GM21515 (cell line): Measurements from ENCODE around the gene DPF1.

Experiments
- ATAC-seq: cut with Tn5 transposase; IDR thresholded peaks from one replicate; pipeline ENCODE4 v1.9.1; 2021; ENCODE audit not compliant: unreplicated experiment

The DPF1 gene

DNA sequence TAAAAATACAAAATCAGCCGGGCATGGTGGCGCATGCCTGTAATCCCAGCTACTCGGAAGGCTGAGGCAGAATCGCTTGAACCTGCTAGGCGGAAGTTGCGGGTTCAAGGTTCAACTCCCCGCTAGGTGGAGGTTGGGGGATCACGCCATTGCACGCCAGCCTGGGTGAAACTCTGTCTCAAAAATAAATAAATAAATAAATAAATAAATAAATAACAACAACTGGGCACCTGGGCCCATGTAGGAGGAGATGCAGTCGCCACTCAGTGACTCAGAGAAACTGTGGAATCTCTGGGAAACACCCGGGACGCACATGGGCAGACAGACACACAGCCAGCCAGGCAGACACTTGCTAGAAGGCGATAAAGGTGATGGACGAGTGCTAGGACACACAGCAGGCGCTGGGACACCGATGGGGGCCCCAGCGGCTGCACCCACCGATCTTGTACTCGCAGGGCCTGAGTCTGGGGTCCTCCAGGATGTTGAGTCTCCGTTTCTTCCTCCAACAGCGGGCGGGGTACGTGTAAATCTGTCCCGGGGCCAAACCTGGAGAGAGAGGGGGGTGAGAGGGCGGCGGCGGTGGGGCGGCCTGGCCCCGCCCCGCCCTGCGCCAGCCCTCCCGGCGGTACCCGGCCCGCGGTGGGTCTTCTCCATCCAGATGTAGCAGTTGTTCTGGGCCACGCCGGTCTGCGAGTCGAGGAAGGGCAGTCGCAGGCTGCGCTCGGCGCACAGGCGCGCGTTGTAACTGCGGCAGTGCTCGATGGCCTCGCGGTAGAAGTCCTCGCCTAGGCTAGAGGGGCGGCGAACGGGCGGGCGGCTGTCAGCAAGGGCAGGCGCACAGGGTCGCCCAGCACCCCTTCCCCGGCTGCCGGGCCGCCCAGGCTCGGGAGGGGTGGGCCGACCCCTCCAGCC is 1.8 kb downstream of the DPF1 start:
- ATAC-seq: no peak

DNA sequence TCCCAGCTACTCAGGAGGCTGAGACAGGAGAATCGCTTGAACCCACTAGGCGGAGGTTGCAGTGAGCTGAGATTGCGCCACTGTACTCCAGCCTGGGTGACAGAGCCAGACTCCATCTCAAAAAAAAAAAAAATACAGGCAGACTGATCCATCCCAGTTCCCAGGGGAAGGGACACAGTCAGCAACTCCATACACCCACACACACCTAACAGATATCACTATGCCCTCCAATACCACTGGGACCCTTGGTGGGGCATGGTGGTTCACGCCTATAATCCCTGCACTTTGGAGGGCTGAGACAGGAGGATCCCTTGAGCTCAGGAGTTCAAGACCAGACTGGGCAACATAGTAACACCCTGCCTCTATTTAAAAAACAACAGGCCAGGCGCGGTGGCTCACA is 2.6 kb downstream of the DPF1 start:
- ATAC-seq: no peak

DNA sequence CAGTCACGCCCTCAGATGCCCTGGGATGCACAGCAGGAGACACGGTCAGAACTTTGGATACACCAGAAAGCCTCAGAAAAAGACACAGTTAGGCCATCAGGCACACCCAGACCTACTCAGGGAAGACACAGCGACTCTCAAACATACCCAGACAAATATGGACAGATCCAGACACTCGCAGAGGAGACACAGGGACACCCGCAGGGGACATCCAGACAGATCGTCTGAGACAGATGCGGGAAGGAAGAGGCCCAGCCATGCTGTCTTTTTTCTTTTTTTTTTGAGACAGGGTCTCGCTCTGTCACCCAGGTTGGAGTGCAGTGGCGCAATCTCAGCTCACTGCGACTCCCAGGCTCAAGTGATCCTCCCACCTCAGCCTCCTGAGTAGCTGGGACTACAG is 4.8 kb downstream of the DPF1 start:
- no peak for ATAC-seq

DNA sequence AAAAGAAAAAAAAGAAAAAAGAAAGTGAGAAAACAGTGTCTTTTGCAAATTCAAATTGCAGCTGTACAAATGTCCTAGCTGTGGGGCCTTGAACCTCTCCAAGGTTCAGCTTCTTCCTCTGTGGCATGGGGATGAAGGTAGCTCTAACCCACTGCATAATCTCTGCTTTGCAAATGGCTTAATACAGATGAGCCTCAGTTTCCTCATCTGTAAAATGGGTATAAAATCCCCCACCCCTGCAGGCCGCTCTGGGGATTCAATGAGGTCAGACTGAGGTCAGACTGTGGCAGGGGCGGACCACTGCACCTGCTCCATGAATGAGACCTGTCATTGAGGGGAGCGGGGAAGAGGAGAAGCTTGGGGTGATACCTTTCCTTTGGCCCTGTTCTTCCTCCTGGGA is 5.8 kb downstream of the DPF1 start:
- ATAC-seq: no peak

DNA sequence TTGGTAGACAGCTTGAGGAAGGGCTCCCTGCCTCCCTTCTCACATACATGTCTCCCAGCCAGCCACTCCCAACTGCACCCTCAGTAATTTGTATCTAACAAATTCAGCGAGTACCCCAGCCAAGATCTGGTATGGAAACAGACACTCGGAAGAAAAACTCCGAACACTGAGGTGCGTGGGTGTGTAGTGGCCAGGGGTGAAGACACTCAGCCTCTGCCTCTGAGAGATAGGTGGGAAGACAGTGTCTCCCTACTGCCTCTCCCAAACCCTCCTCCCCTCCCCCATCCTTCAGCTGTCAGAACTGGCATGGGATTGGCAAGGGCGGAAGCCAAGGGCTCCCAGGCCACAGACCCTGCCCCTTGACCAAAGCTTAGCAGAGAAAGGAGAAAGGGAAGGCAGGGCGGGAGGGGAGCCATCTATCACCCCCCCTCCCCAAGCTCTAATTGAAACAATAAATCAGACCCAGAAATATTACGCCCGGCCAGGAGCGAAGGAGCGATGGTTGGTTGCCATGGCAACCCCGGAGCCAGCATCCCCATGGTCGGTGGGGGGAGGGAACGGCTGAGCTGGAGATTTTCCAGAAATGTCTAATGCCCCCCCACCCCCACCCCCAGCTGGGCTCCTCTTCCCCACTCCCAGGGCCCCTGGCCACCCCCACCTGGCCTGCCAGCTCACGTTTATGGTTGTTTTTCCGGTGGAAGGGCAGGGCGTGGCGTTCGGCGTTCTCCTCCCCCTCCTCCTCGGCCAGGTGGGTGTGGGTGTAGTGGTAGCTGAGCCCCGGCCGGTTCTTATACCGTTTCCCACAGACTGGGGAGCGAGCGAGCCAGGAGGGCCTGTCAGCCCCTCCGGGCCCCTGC is 7.0 kb downstream of the DPF1 start:
- ATAC-seq: no peak

DNA sequence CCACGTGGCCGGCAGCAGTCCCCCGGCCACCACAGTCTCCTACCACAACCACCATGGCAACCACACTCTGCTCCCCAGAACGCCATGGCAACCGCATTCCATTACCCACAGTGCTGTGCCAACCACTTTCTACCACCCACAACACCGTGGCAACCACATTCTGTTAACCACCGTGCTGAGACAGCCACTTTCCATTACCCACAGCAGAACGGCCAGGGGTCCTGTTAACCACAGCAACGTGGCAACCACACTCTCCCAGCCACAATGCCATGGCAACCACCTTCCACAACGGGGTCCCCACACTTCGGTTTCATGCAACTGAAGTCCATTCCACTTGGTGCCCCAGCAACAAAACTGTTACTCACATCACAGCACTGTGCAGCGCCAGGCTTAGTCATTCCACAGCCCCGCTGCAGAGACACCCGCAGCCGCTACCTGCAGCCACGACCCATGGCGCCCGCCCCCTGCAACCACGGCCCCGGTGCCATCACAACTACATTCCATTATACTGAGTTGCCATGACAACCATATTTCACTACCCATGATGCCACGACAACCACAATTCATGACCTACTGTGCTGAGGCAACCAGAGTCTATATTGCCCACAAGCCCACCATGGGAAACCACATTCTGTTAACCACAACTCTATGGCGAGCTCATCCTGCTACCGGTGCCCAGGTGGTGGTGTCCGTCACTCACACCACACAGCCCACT is 10.0 kb downstream of the DPF1 start:
- no peak for ATAC-seq

DNA sequence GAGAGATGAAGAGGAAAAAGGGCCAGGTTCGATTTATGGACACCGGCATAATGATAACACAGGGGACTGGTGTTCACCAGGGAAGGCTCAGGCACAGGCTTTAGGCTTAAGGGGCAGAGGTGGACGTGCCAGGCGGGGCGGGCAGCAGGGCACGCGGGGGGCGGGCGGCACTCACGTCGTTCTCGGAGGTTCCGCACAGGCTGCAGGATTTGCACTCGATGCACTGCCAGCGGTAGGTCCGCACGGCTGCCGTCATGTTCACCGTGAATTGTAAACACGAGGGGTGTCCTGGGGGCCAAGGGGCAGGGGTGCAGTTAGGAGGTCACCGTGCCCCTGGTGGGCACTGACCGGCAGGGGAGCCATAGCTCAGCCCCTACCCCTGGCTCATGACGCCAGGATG is 10.6 kb downstream of the DPF1 start:
- no peak for ATAC-seq

DNA sequence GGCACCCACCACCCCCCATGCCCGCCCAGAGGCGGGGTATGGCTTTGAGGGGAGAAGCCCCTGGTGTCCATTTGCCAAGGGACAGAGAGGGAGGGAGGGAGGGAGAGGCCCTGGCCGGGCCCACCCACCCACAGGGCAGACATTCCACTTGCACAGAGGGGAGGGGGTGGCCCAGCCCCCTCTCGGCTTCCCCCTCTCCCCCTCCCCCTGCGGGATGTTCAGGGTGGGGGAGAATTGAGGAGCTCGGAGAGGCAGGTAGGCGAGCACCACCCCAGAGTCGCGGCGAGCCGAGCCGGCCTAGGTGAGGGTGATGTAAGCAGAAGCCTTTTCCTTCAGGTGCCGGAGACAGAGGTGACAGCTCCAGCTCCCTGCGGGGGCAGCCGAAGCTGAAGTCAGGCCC is 12.3 kb downstream of the DPF1 start:
- no peak for ATAC-seq

DNA sequence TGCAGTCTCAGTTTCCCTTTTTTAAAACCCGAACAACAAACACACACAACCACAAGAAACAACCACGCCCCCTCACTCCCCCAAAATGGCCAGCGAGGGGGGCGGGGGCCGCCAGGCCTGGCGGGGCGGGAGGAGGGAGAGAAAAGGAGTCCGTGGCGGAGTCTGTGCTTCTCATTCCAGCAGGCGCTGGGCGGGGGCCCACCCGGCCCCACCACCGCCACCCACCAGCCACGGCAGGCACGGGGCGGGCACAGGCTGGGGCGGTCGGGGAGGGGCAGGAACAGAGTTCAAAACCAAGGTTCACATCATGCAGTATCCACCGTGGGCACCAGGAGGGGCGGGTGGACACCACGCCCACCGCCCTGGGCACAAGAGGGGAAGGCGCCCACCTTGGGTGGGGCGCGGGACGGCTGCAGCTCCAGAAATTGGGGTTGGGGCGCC is 12.9 kb downstream of the DPF1 start:
- ATAC-seq: no peak

DNA sequence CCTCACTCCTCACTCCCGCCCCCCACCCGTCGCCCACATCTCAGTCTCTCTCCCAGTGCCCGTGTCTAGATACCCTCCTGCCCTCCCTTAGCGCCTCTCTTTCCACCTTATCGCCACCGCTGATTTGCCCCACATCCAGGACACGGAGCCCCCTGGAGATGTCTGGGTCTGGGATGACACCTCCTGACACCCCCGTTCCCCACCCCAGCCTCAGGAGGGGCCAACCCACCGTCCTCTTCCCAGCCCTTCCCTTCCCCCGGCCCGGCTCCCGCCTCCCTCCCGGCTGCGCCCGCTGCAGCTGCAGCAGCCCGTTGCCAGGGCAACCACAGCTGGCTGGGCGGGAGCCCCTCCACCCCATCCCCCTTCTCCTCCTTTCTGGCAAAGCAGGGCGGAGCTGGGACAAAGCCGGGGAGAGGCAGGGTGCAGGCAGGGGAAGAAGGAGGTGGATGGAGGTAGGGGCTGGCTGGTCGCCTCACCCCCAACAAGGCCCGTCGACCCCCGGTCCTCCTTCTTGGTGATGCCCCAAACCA is 13.5 kb downstream of the DPF1 start:
- no peak for ATAC-seq

DNA sequence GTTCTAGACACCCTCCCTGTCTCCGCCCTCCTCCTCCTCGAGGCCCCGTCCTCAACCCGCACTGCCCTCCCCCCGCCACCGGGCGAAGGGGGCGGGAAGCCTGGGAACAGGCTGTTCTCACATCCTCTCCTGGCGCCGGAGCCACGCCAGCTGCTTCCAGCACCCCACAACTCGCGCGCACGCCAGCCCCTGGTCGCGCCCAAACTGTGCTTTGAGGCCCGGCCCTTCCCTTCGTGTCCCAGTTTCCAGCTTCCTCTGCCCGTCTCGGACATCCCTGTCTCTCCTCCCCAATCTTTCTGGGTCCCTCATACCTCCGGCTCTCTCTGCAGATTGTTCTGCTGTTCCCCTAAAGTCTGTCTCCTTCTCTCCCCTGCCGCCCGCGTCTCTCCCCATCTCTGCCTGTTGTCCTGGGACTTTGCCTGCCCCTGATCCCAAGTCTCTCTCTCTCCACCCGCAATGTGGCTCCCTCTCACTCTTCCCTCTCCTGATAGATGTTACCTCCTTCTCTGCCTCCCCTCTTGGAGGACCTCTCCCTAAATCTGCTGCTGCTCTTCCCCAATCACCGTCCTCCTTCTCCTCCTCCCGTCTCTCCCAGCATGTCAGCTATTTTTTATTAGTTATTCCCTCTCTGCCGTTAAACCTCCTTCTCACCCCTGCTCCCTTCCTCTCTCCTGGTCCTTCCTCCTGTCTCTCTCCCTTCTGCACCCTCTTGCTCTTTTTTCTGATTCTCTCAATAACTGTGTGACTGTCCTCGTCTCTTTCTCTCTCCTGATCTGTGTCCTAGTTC is 14.2 kb downstream of the DPF1 start:
- no peak for ATAC-seq

DNA sequence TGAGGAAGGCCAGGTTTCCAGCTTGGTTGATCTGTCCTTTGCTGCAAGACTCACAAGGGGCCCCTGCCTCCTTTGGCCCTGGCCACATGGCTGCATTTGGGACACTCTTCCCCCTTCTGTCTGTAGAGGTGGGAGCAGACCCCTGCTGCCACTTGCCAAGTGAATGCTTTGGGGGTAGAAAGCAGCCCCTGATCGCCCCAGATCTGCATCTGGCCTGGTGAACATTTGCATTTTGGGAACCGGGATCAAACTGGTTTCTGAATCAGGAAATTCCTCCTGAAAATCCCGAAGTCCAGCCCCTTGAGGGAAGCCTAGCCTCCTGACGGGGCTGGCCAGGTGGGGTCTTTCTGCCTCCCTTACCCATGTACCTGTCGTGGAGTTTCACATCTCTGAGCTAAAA is 14.9 kb downstream of the DPF1 start:
- ATAC-seq: no peak

DNA sequence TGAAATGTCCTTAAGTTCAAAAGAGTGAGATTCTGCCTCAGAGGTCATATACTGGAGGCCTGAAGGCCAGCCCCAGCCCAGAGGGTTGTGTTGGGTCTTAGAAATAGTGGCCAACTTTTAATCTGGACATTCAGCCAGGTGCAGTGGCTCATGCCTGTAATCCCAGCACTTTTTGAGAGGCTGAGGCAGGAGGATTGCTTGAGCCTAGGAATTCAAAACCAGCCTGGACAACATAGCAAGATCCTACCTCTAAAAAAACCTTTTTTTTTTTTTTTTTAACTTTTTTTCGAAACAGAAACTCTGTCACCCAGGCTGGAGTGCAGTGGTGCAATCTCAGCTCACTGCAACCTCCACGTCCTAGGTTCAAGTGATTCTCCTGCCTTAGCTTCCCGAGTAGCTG is 15.5 kb downstream of the DPF1 start:
- no peak for ATAC-seq

DNA sequence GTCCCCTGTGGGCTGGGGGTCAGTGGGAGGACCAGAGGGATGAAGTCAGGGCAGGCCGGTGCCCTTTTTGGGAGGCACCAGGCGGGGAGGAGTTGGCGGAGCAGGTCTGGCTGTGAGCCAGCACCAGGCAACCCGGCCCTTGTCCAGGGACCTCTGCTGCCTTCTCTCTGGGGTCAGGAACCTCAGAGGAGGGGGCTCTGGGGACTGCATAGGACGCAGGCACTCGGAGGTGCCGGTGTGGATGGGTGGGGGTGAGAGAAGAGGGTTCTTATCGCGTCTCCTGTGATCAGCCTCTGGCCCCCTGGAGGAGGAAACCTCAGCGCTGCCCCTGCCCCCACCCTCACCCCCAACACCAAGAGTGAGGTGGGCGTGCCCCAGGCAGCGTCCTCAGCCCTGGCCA is 16.5 kb downstream of the DPF1 start:
- no peak for ATAC-seq

DNA sequence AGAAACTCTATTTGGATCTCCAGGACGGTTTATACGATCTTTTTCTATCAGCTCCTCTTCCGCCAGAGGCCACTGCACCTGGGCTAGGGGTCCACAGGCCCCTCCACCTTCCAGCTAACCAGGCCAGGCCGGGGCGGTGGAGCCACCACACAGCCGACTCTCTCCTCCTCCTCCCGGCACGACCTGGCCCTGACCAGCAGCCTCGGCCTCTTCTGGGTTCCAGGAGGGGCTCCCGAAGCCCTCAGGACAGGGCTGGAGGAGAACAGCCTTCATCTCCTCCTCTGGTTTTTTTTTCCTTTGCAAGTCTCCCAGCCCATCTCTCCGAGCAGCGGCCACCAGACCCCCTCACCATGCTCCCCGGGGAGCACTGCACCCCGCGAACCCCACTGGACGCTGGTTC is 17.1 kb downstream of the DPF1 start:
- ATAC-seq: no peak

DNA sequence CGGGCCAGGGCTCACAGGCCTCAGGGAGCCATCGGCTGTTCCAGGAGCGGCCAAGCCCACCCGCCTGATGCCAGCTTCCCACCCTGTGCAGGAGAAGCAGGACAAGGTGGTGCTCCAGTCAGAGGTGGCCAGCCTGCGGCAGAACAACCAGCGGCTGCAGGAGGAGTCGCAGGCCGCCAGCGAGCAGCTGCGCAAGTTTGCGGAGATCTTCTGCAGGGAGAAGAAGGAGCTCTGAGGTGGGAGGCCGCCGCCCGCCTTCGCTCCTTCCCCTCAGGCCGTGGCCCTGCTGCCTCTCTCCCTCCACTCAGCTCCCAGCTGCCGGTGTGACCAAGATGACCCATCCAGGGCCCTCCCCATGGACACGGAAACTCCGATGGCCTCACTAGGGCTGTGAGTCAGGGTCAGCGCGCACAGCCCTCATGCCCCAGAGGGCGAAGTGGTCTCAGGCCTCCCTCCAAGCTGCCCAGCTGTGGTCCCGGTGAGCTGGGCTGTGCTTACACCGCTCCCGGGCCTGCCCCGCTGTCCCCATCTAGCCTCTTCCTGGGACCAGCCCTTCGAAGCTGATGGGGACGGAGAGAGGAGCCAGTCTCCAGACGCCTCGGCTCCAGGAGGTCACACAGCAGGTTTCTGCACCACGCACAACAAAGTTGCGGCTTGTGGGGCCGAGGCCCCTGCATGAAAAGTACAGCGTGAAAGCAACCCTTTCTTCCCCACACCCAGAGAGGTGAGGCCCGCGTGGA is 17.8 kb downstream of the DPF1 start:
- no peak for ATAC-seq

DNA sequence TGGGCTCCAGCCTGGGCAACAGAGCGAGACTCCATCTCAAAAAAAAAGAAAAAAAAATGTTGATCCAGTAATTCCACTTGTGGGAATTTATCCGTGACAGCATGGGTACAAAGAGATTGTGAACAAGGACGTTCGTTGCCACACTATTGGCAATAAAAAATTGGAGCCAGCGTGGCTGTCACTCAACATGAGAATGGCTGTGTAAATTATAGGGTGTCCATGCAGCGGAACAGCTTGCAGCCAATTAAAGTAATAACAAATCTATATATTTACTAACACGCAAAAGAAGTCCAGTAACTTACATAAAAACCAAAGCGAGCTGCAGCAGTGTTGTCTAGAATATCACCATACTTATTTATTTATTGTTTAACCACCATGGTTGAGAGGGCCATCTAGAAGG is 19.3 kb downstream of the DPF1 start:
- no peak for ATAC-seq

DNA sequence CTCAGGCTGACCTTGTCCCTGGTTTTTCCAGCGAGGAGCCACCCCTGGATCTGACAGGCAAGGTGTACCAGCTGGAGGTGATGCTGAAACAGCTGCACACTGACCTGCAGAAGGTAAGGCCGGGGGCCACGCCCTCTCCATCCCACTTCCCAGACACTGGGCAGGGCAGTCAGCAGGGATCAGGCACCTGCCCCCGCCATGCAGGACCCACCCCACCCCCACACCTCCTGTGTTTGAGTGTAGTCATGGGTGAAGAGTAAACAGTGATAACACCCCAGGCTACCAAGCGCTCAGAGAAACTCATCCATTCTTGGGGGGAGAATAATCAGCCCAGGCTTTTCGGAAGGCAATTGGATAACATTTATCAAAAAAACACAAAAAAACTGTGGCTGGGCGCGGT is 19.9 kb downstream of the DPF1 start:
- no peak for ATAC-seq

DNA sequence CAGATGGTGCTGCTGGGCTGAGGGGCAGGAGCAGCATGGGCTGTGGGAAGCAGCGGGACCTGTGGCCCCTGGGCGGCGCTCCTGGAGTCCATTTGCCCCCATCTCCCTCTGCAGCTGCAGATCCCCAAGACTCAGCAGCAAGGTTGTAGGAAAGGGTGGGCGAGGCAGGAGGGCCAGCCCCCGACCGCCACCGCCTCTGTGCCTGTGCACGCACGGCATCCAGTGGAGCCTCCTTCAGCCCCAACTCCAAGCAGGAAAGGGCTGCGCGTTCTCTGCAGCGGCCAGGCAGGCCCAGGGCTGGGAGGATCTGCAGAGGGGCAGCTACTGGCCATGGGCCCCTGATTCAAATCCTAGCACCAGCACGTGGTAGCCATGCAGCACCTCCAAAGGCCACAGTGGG is 20.8 kb downstream of the DPF1 start:
- ATAC-seq: no peak

DNA sequence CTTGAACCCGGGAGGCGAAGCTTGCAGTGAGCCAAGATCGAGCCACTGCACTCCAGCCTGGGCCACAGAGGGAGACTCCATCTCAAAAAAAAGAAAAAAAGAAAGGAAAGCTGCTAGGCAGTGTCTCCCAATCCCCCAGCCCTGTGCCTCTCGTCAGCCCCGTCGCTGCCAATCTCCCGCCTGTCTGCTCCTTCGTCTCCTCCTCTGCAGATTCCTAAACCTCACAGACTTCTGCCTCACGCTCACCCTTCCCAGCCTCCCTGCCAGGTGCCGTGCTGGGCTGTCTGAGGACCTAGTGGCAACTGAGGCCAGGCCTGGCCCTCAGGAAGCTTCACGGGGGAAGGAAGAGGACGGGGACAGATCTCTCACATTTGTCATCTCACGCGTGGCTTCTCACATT is 21.5 kb downstream of the DPF1 start:
- no peak for ATAC-seq
